ENCODE measurements around the gene ABHD17A.

The ABHD17A gene

GRCh38 chr19:1885398-1886119 lies at the start of gene ABHD17A:
Gene ABHD17A (minus strand): TSS chr19:1885496. CDS start chr19:1881566, 3,930 bp downstream.
- DNase-seq = peak; percentile 97

- DNase-seq = no peak
Observed at GRCh38 chr19:1933942-1934341, 48.6 kb upstream of the ABHD17A start.

- no peak for DNase-seq
Observed at GRCh38 chr19:1933244-1933643, 47.9 kb upstream of the ABHD17A start.

- DNase-seq = no peak
Observed at GRCh38 chr19:1932395-1932794, 47.1 kb upstream of the ABHD17A start.

GRCh38 chr19:1931445-1931844 lies 46.1 kb upstream of the ABHD17A start:
- no peak for DNase-seq

GRCh38 chr19:1929021-1929742 lies 43.9 kb upstream of the ABHD17A start:
- peak; percentile 89 for DNase-seq

GRCh38 chr19:1925544-1925943 lies 40.2 kb upstream of the ABHD17A start:
- DNase-seq = no peak

GRCh38 chr19:1924320-1924961 lies 39.1 kb upstream of the ABHD17A start:
- no peak for DNase-seq

- DNase-seq = no peak
Observed at GRCh38 chr19:1923319-1923718, 38.0 kb upstream of the ABHD17A start.

GRCh38 chr19:1922803-1923202 lies 37.5 kb upstream of the ABHD17A start:
- DNase-seq = no peak

- no peak for DNase-seq
Observed at GRCh38 chr19:1921825-1922224, 36.5 kb upstream of the ABHD17A start.

GRCh38 chr19:1921326-1921725 lies 36.0 kb upstream of the ABHD17A start:
- DNase-seq = no peak

GRCh38 chr19:1920644-1921043 lies 35.3 kb upstream of the ABHD17A start:
- DNase-seq = no peak

GRCh38 chr19:1918975-1919374 lies 33.7 kb upstream of the ABHD17A start:
- no peak for DNase-seq

GRCh38 chr19:1917926-1918325 lies 32.6 kb upstream of the ABHD17A start:
- DNase-seq = no peak

- DNase-seq = no peak
Observed at GRCh38 chr19:1917146-1917545, 31.9 kb upstream of the ABHD17A start.

GRCh38 chr19:1914826-1915341 lies 29.6 kb upstream of the ABHD17A start:
- DNase-seq = no peak

- DNase-seq = no peak
Observed at GRCh38 chr19:1913781-1914577, 28.7 kb upstream of the ABHD17A start.

GRCh38 chr19:1912760-1913505 lies 27.6 kb upstream of the ABHD17A start:
- DNase-seq = no peak

- no peak for DNase-seq
Observed at GRCh38 chr19:1911995-1912394, 26.7 kb upstream of the ABHD17A start.

GRCh38 chr19:1911098-1911497 lies 25.8 kb upstream of the ABHD17A start:
- DNase-seq = peak; percentile 29

GRCh38 chr19:1910177-1910576 lies 24.9 kb upstream of the ABHD17A start:
- DNase-seq = no peak

Measured in activated CD8-positive, alpha-beta memory T cell treated with anti-CD3 and anti-CD28 coated beads, Interleukin-2, amount 50 U/mL, for 4 hours (primary cell).